ENCODE results near the gene SLC16A8. TPM values are rescaled to one million over a fixed set of nuclear protein-coding genes. Genes with fewer than 3 reads are reported as not detected.

SLC16A8 gene
- total and polyA plus RNA-seq, 2 of the 13 experiments (the other 11 are each of a cell fraction or from before 2014, with no cell fraction given), result not detected

GRCh38 chr22:38056969-38057891 is 26.8 kb downstream of the SLC16A8 start, which contains the start of gene PICK1 (continued):
- TF ChIP-seq ZHX2 (IDR thresholded peaks at IDR 0.05; ENCODE audit: low read depth), result peak; percentile 94
- no peak for TF ChIP-seq ZHX2 (CRISPR knock-in tag; IDR thresholded peaks at IDR 0.05; ENCODE audit: borderline replicate concordance)
- TF ChIP-seq ZNF34 (CRISPR knock-in tag; IDR thresholded peaks at IDR 0.05; ENCODE audit: borderline replicate concordance), result no peak
- no peak for TF ChIP-seq ATF5 (CRISPR knock-in tag; IDR thresholded peaks at IDR 0.05; ENCODE audit: low read depth)
- TF ChIP-seq SMAD3 (CRISPR knock-in tag; IDR thresholded peaks at IDR 0.05), result peak; percentile 50; the same call in 1 of the 2 replicates
- TF ChIP-seq YEATS4 (CRISPR knock-in tag; IDR thresholded peaks at IDR 0.05; ENCODE audit: borderline replicate concordance), result peak; percentile 63; the same call in 1 of the 2 replicates
- TF ChIP-seq KAT7 (CRISPR knock-in tag; IDR thresholded peaks at IDR 0.05; ENCODE audit: borderline replicate concordance), result peak; percentile 50; the same call in 1 of the 2 replicates
- peak; percentile 98 for TF ChIP-seq GABPB1 (CRISPR knock-in tag; IDR thresholded peaks at IDR 0.05)
- TF ChIP-seq HOXD1 (CRISPR knock-in tag; IDR thresholded peaks at IDR 0.05), result 0 out of 2 replicates have a peak, but pooled peaks have one; percentile 57
- TF ChIP-seq ZNF207 (IDR thresholded peaks at IDR 0.05; ENCODE audit: borderline replicate concordance), result no peak
- TF ChIP-seq TP53 (CRISPR knock-in tag; conservative IDR thresholded peaks at IDR 0.05), result 0 out of 2 replicates have a peak, but pooled peaks have one; percentile 26
- peak; percentile 74 for TF ChIP-seq RBFOX2 (IDR thresholded peaks at IDR 0.05; ENCODE audit: low read depth, low read length)
- peak; percentile 79 for TF ChIP-seq PHF8 (CRISPR knock-in tag; IDR thresholded peaks at IDR 0.05)
- TF ChIP-seq ZEB1 (IDR thresholded peaks at IDR 0.05; ENCODE audit: insufficient replicate concordance, low read depth), result peak; percentile 100
- peak; percentile 46; the same call in 1 of the 2 replicates for TF ChIP-seq ISL2 (CRISPR knock-in tag; IDR thresholded peaks at IDR 0.05)
- peak; percentile 26; the same call in 1 of the 2 replicates for TF ChIP-seq KLF11 (CRISPR knock-in tag; IDR thresholded peaks at IDR 0.05)
- peak; percentile 62 for TF ChIP-seq ELF3 (CRISPR knock-in tag; IDR thresholded peaks at IDR 0.05)
- 0 out of 2 replicates have a peak, but pooled peaks have one; percentile 32 for TF ChIP-seq DNMT3B (CRISPR knock-in tag; conservative IDR thresholded peaks at IDR 0.05)
- TF ChIP-seq MED1 (CRISPR knock-in tag; IDR thresholded peaks at IDR 0.05), result peak; percentile 38
